OCI-M2 (cell line): ENCODE data around the gene PVR.
"Not testable (repeated sequence)": the region's sequence is repeated elsewhere in the genome, so short reads cannot be mapped to it uniquely, and the experiment has no call there.

Experiments used
- DNase-seq: peaks from one replicate; lab custom pipeline; 2025; ENCODE audit not compliant: unreplicated experiment; lab: John Stamatoyannopoulos, UW

The PVR gene

GRCh38 chr19:44694184-44694579, 50.5 kb downstream of the PVR start:
- DNase-seq = no peak

DNA sequence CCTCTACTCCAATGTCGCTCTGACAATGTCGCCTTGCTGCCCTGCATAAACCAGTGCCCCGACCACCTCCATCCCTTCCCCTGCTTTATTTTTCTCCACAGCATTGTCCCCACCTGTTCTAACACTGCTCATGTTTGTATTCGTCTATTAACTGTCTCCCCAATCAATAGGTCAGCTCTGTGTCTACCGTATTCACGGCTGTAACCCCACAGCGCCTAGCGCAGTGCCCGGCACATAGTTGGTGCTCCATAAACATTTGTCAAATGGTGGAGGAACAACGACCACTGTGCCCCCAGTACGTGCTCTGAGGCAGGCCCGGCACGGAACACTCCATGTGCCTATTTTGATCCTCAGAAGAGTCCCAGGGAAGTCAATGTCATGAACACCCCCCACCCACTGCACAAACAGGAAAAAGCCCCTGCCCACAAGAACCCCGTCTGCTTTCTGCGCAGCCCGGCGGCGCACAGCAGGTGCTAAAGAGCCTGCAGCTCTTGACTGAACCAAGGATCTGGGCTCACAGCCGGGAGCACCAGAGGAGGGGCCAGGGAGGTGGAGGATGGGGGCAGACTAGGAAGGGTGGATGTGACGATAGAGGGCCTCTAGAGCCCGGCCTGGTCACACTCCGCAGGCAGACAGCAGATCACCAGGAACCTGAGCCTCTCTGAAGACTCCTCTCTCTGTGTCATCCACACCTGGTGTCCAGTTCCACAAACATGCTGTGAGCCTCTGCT, 53.4 kb downstream of the PVR start:
- DNase-seq = no peak

DNA sequence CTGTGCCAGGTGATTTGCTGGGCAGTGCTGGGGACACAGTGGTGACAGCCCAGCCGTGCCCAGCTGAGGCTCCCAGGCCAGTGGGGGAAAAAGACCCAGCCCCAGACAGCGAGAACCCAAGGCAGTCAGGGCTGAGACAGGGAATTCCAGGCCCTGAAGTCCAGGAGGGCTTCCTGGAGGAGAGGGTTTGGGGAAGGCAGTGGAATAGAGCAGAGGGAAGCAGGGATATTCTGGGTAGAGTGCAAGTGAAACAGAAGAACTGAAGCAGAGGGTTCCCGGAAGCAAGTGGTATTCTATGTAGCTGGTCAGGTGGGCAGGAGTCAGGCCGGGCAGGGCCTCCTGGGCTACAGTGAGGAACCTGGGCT, 53.9 kb downstream of the PVR start:
- DNase-seq = no peak

DNA sequence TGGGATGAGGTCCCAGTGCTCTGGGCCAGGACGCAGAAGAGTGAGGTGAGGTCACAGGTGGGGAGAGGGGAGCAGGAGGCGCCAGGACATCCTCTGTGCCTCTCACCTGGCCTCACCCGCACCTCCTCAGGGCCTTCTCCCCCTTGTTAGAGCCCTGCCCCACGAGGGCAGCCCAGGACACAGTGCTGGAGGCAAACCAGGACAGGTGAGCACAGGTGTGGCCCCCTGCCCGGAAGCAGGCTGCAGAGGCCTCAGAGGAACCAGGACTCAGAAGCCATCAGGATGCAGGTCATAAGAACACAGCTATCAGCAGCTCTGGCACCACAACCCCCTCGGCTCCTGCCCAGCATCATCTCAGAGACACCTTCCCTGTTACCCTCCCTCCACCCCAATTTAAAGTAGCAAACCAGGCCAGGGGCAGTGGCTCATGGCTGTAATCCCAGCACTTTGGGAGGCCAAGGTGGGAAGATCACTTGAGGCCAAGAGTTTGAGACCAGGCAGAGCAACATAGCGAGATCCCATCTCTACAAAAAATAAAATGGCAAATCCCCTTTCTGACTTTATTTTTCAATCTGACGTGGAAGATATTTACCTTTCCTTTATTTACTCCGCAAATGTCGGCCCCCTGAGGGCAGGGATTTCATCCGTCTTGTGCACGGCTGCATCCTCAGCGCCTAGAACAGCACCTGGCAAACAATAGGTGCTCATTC, 54.9 kb downstream of the PVR start, which contains the start of gene CEACAM16:
CEACAM16 (plus strand) TSS at position 660 of the 710 bp plus-strand sequence. CDS start 2,306 bp downstream, outside the sequence.
- DNase-seq = no peak

- DNase-seq = no peak
These were observed 56.8 kb downstream of the PVR start for GRCh38 chr19:44700547-44700946.

DNA sequence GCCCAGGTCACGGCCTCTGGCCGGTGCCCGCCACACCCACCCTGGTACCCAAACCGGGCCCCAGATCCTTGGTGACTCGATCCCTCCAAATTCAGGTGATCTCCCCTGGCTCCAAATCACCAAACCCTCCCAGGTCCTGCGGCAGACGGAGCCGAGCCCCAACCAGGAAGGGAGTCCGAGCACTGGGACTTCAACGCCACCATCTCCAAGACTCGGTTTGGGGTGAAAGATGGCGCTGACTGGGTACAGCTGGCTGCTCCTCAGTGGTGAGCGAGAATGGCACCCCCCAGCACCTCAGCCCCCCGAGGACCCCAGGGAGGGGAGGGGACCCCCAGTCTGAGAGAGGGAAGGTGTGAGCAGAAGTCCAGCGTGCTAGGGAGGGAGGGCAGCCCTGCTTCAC, 57.5 kb downstream of the PVR start:
- DNase-seq = no peak

DNA sequence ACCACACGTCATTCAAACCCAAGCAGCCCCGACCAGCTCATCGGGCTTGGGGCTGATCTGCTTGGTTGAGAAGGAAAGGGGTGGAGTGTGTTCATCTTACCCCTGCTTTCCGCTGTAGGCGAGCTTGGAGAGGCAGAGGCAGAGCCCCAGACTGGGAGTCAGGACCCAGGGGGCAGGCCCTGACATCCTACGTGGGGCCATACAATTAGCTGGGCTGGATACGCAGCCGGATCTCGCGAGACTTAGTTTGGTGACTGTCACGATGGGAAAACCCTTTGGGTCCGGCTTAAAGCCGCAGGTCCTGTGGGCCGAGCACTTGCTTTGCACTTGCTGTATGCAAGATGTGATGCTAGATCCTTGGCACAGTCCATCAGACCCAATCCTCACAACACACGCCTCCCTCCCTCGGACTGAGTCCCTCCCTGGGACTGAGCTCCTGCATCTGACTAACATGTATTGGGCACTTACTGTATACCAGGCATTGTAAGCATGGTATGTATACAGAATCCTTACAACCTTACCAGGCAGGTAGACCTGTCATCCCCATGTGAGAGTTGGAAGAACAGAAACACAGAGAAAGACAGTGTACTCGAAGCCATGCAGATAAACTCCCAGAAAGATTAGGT, 59.0 kb downstream of the PVR start:
- no peak for DNase-seq

GRCh38 chr19:44703336-44704078, 59.8 kb downstream of the PVR start:
- no peak for DNase-seq

- no peak for DNase-seq
These were observed 61.3 kb downstream of the PVR start for GRCh38 chr19:44704982-44705381.

DNA sequence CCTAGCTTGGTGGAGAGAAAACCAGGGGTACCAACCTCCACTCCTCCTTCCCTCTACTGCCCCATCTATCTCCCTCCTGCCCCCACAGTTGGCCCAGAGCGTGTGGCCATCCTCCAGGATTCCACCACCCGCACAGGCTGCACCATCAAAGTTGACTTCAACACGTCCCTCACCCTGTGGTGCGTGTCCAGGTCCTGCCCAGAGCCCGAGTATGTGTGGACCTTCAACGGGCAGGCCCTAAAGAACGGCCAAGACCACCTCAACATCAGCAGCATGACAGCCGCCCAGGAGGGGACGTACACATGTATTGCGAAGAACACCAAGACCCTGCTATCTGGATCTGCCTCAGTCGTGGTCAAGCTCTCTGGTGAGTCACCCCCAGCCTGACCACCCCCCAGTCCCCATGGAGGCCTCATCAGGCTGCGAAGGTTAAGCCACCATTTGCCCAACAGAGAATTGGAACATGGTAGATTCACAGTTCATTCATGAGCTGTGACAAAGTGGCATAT, 61.8 kb downstream of the PVR start:
- no peak for DNase-seq

DNA sequence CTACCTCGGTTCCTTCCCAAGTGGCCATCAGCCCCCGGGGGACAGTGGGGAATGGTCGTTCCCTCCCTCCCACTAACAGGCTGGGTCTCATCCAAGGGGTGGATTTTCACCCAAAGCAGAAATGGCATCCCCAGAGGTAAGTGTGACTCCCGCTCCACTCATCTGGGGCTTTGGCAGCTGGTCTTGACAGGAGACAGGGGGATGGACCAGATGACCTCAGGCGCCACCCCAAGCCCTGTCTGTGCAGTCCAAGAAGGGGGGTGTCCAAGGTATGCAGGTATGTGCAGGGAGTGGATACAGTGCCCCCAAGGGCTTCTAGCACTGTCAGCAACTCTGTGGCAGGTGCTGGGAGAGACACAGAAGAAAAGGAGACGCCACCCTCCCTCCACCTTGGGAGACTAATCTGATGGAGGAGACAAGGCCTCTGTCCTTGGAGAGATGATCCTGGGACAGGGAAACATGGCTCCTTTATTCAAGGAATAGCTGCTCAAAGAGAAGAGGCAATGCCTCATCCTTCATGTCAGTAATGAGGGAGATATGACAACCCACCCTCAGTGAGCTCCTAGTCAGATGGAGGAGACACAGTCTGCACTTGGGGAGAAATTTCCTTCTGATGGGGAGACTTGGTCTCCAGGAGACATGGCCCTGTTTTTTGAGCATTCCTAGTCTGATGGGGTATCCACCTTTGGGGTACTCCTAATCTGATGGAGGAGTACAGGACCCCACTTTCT, 63.0 kb downstream of the PVR start:
- no peak for DNase-seq

- no peak for DNase-seq
These were observed 64.1 kb downstream of the PVR start for GRCh38 chr19:44707794-44708193.

DNA sequence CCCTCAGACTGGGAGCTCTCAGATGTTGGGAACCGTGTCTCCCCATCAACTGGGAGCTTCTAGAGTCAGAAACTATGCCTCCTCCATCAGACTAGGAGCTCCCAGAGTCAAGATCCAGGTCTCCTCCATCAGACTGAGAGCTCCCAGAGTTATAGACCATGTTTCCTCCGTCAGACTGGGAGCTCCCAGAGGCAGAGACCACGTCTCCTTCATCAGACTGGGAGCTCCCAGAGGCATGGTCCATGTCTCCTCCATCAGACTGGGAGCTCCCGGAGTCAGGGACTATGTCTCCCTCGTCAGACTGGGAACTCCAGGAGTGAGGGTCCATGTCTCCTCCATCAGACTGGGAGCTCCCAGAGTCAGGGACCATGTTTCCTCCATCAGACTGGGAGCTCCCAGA, 65.2 kb downstream of the PVR start:
- DNase-seq = no peak

DNA sequence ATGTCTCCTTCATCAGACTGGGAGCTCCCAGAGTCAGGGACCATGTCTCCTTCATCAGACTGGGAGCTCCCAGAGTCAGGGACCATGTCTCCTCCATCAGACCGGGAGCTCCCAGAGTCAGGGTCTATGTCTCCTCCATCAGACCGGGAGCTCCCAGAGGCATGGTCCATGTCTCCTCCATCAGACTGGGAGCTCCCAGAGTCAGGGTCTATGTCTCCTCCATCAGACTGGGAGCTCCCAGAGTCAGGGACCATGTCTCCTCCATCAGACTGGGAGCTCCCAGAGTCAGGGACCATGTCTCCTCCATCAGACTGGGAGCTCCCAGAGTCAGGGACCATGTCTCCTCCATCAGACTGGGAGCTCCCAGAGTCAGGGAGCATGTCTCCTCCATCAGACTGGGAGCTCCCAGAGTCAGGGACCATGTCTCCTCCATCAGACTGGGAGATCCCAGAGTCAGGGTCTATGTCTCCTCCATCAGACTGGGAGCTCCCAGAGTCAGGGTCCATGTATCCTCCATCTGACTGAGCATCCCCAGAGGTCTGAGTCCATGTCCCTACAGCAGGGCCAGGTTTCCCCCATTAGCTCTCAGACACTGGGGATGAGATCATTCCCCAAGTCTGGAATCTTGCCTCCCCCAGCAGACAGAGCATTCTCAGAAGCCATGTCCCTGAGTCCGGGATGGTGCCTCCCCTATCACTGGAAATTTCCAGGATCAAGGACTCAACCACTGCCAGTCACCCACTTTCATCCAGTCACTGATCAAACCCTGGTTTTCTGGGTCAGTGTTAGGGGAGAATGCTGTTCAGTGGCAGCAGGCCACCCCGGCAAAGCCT, 65.9 kb downstream of the PVR start:
- DNase-seq = not testable (repeated sequence)

GRCh38 chr19:44710483-44710882, 66.8 kb downstream of the PVR start:
- DNase-seq = no peak

GRCh38 chr19:44712864-44713515, 69.3 kb downstream of the PVR start:
- DNase-seq = no peak
